GM18907 (cell line): ENCODE results near the gene ADAM19.

Experiments
- ATAC-seq: cut with Tn5 transposase; IDR thresholded peaks from one replicate; pipeline ENCODE4 v1.9.1; 2021; ENCODE audit warnings: mild to moderate bottlenecking, moderate library complexity; ENCODE audit not compliant: unreplicated experiment

Gene ADAM19

GRCh38 chr5:157575381-157576020 lies at the start of gene ADAM19:
Gene ADAM19 (minus strand): TSS chr5:157575775. CDS start chr5:157575696, 79 bp downstream.
- no peak for ATAC-seq

- ATAC-seq, result no peak
Measured at GRCh38 chr5:157624144-157624543, 48.6 kb upstream of the ADAM19 start.

GRCh38 chr5:157620776-157621175 lies 45.2 kb upstream of the ADAM19 start:
- ATAC-seq, result no peak

- ATAC-seq, result no peak
Measured at GRCh38 chr5:157618191-157618765, 42.7 kb upstream of the ADAM19 start.

- ATAC-seq, result no peak
Measured at GRCh38 chr5:157616785-157617184, 41.2 kb upstream of the ADAM19 start.

- no peak for ATAC-seq
Measured at GRCh38 chr5:157613385-157614245, 38.0 kb upstream of the ADAM19 start.

- ATAC-seq, result no peak
Measured at GRCh38 chr5:157612581-157612980, 37.0 kb upstream of the ADAM19 start.

GRCh38 chr5:157611571-157612476 lies 36.2 kb upstream of the ADAM19 start:
- peak; percentile 69 for ATAC-seq

- ATAC-seq, result no peak
Measured at GRCh38 chr5:157610990-157611389, 35.4 kb upstream of the ADAM19 start.

- ATAC-seq, result no peak
Measured at GRCh38 chr5:157608972-157609565, 33.5 kb upstream of the ADAM19 start.

GRCh38 chr5:157607371-157608161 lies 32.0 kb upstream of the ADAM19 start:
- peak; percentile 38 for ATAC-seq

- ATAC-seq, result no peak
Measured at GRCh38 chr5:157606046-157606445, 30.5 kb upstream of the ADAM19 start.

- ATAC-seq, result peak; percentile 33
Measured at GRCh38 chr5:157603333-157604190, 28.0 kb upstream of the ADAM19 start.

GRCh38 chr5:157602505-157602904 lies 26.9 kb upstream of the ADAM19 start:
- ATAC-seq, result peak; percentile 61

GRCh38 chr5:157600252-157600651 lies 24.7 kb upstream of the ADAM19 start:
- no peak for ATAC-seq

GRCh38 chr5:157599565-157599964 lies 24.0 kb upstream of the ADAM19 start:
- no peak for ATAC-seq

- peak; percentile 43 for ATAC-seq
Measured at GRCh38 chr5:157598350-157598936, 22.9 kb upstream of the ADAM19 start.

GRCh38 chr5:157597277-157597676 lies 21.7 kb upstream of the ADAM19 start:
- ATAC-seq, result no peak
